Endometrium (tissue), 2 donors: Measurements from ENCODE around the gene SAA1.
"Not testable (repeated sequence)": the region's sequence is repeated elsewhere in the genome, so short reads cannot be mapped to it uniquely, and the experiment has no call there.

Source experiments
- FAIRE-seq: peaks from 2 replicates; lab custom pipeline; 2012; peaks lifted over from hg19 to GRCh38; lab: Jason Lieb, UNC
- donor health status: control.
- donor health status: control.

Gene SAA1

GRCh38 chr11:18265949-18266348 is at the start of gene SAA1:
Gene SAA1 (plus strand): TSS chr11:18266264. CDS start chr11:18266888, 624 bp downstream.
- FAIRE-seq: no peak

- no peak for FAIRE-seq
Observed at GRCh38 chr11:18221274-18221876, 44.7 kb upstream of the SAA1 start.

GRCh38 chr11:18222814-18223421 is 43.1 kb upstream of the SAA1 start:
- no peak for FAIRE-seq

GRCh38 chr11:18223591-18224387 is 42.3 kb upstream of the SAA1 start:
- FAIRE-seq: no peak

- no peak for FAIRE-seq
Observed at GRCh38 chr11:18225913-18226312, 40.2 kb upstream of the SAA1 start.

GRCh38 chr11:18229501-18229900 is 36.6 kb upstream of the SAA1 start:
- FAIRE-seq: no peak

GRCh38 chr11:18230859-18231258 is 35.2 kb upstream of the SAA1 start:
- FAIRE-seq: no peak

- no peak for FAIRE-seq
Observed at GRCh38 chr11:18233912-18234311, 32.2 kb upstream of the SAA1 start.

GRCh38 chr11:18235394-18236334 is 30.4 kb upstream of the SAA1 start:
- no peak for FAIRE-seq

- FAIRE-seq: no peak
Observed at GRCh38 chr11:18236664-18237356, 29.3 kb upstream of the SAA1 start, which contains the start of gene SAA4. Gene SAA4 (minus strand): TSS chr11:18236802. CDS start chr11:18235926, 876 bp downstream.

- FAIRE-seq: no peak
Observed at GRCh38 chr11:18239655-18240054, 26.4 kb upstream of the SAA1 start.

- FAIRE-seq: no peak
Observed at GRCh38 chr11:18243783-18244362, 22.2 kb upstream of the SAA1 start.

- no peak for FAIRE-seq
Observed at GRCh38 chr11:18245396-18245795, 20.7 kb upstream of the SAA1 start.

GRCh38 chr11:18246379-18247190 is 19.5 kb upstream of the SAA1 start:
- not testable (repeated sequence) for FAIRE-seq

- FAIRE-seq: not testable (repeated sequence)
Observed at GRCh38 chr11:18247191-18247581, 18.9 kb upstream of the SAA1 start.

- FAIRE-seq: no peak
Observed at GRCh38 chr11:18248561-18248960, 17.5 kb upstream of the SAA1 start, which contains the start of gene SAA2. Gene SAA2 (minus strand): TSS chr11:18248668. CDS start chr11:18248011, 657 bp downstream.

GRCh38 chr11:18253233-18253632 is 12.8 kb upstream of the SAA1 start:
- FAIRE-seq: no peak

- no peak for FAIRE-seq
Observed at GRCh38 chr11:18253778-18254338, 12.2 kb upstream of the SAA1 start.

GRCh38 chr11:18254781-18255361 is 11.2 kb upstream of the SAA1 start:
- no peak for FAIRE-seq
